Glomerular endothelial cell (primary cell): ENCODE data around the gene TEX101. TPM values are rescaled to one million over a fixed set of nuclear protein-coding genes. Genes with fewer than 3 reads are reported as not detected.
"Not testable (repeated sequence)": the region's sequence is repeated elsewhere in the genome, so short reads cannot be mapped to it uniquely, and the experiment has no call there.

Source experiments
- DNase-seq: peaks from one replicate; pipeline ENCODE4 v3.0.0-alpha.2; 2011; ENCODE audit warnings: low read depth, low spot score; ENCODE audit errors: extremely low read depth
- total RNA-seq: library from RNA; depleted of rRNA; stranded (reverse); fragments of >200 nt; gene quantifications from 2 replicates; pipeline ENCODE4 v1.2.3, GENCODE V29; 2015

Gene TEX101, protein sequence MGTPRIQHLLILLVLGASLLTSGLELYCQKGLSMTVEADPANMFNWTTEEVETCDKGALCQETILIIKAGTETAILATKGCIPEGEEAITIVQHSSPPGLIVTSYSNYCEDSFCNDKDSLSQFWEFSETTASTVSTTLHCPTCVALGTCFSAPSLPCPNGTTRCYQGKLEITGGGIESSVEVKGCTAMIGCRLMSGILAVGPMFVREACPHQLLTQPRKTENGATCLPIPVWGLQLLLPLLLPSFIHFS
- not detected in 2 replicates for total RNA-seq

DNA sequence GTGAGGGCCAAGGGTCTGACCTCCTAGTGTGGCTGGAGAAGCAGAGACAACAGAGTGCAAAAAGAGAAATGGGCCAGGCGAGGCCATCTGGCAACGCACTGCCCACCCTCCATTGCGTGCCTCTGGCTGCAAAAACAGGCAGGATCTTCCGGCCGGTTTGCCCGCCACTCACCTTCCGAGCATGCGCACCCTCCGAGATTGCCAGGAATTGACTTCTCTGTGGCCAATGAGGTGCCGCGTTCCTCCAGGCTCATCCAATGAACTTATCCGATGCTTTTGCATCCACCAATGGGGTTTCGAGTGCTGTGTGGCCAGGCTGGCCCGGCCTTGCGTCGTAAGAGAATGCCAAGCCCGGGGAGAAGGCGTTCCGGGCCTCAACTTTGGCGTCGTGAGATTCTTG, at the start of gene TEX101:
TSS of gene TEX101 (plus strand) at position 337 of the 400 bp plus-strand sequence. CDS start 1,030 bp downstream, outside the sequence.
- DNase-seq, result no peak

GRCh38 chr19:43365677-43366076, 49.0 kb upstream of the TEX101 start:
- not testable (repeated sequence) for DNase-seq

- DNase-seq, result no peak
Measured at GRCh38 chr19:43367822-43368221, 46.9 kb upstream of the TEX101 start.

DNA sequence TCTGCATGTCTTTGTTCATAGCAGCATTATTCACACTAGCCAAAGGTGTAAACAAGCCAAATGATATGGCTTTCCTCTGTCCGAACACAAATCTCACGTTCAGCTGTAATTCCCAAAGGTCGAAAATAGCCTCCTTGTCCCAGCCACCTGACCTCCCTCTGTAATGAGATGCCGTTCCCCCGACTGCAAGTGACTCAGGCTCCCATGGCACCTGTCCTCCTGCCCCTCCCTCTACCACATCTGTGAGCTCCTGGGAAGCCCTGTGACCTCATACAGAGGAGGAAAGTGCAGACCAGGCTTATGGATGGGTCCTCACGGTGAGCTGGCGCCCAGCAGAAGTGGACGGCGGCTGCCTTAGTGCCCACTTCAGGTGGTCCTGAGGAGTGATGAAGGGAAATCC, 45.8 kb upstream of the TEX101 start:
- not testable (repeated sequence) for DNase-seq

DNA sequence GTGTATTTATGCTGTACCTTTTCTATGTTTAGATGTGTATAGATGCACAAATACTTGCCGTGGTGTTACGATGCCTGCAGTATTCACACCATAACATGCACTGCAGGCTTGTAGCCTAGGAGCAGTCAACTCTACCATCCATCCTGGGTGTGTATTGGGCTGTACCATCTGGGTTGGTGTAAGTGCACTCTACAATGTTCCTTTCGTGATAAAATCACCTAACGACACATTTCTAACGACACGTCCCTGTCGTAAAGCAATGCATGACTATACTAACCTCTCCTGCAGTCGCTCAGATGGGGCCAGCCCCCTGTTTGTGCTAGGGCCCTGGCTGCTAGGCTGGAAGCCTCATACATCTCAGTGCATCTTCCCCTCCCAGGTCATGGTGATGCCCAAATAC, 42.8 kb upstream of the TEX101 start:
- DNase-seq, result no peak

DNA sequence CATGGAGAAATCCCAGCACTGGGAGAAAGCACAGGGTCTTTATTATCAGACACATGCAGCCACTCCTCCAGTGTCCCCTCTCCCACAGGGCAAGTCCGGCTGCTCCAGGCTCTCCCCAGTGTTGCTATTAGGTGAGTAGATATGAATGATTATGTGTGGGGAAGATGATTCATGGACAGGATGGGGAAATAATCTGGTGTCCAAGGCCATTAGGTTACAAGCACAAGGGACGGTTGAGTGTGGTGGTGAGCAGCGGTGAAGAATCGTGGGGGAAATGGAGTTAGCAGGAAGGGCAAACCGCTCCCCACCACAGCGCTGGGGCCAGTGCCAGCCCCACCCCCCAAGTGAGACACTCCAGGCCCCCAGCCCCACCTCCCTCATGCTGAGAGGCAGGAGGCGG, 42.2 kb upstream of the TEX101 start:
- no peak for DNase-seq

- not testable (repeated sequence) for DNase-seq
Measured at GRCh38 chr19:43377624-43378023, 37.1 kb upstream of the TEX101 start.

- DNase-seq, result no peak
Measured at GRCh38 chr19:43380008-43380407, 34.7 kb upstream of the TEX101 start.

DNA sequence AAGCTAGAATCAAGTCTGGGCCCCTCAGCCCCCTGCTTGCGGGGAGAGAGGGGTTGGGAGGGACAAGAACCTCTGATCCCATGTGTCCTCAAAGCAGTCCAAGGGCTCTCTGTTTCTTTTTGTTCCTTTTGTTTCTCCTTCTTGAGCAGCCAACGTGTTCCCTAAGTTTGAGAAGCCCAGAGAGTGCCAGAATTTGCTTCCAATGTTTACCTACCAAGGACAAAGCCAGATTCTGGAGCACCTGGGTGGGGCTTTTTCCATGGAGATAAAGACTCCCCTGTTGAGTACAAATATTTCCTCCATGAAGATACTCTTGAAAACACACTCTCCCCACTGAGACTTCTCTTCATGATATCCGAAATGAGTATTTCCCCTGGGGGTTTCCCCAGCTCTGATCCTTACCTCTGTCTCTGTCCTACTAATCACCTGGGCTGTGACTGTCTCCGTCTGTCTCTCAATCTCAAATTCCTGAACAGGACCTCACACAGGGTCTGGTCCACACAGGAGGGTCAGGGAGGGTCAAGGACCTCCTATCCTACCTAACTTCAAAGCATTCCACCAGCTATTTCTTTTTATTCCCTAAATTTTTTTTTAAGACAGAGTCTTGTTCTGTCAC, 33.8 kb upstream of the TEX101 start:
- DNase-seq, result no peak

- DNase-seq, result not testable (repeated sequence)
Measured at GRCh38 chr19:43382586-43383216, 32.0 kb upstream of the TEX101 start.

- not testable (repeated sequence) for DNase-seq
Measured at GRCh38 chr19:43383254-43383653, 31.4 kb upstream of the TEX101 start.

- not testable (repeated sequence) for DNase-seq
Measured at GRCh38 chr19:43383759-43384158, 30.9 kb upstream of the TEX101 start.

GRCh38 chr19:43390903-43391551, 23.7 kb upstream of the TEX101 start:
- DNase-seq, result not testable (repeated sequence)

GRCh38 chr19:43391552-43391935, 23.1 kb upstream of the TEX101 start:
- not testable (repeated sequence) for DNase-seq

GRCh38 chr19:43393501-43393900, 21.2 kb upstream of the TEX101 start:
- DNase-seq, result not testable (repeated sequence)

- DNase-seq, result no peak
Measured at GRCh38 chr19:43395561-43395960, 19.1 kb upstream of the TEX101 start.

DNA sequence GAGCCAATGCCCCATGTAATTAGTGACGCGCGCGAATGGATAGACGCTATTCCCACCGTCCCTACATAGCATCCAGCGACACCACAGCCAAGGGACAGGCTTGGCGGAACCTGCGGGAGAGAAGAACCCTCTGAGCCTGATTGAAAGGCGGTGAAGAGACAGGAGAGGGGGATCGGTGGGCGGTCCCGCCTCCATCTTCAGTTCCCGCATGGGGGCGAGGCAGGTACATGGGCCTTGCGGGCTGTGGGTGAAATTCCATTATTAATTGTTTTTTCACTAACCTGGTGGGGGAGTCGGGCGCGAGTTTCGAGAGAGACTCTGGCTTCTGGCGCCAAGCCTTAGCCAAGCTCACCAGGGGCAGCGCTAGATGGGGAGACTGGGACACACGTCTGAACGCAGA, 8.4 kb upstream of the TEX101 start:
- no peak for DNase-seq

GRCh38 chr19:43407416-43408005, 7.2 kb upstream of the TEX101 start:
- no peak for DNase-seq

DNA sequence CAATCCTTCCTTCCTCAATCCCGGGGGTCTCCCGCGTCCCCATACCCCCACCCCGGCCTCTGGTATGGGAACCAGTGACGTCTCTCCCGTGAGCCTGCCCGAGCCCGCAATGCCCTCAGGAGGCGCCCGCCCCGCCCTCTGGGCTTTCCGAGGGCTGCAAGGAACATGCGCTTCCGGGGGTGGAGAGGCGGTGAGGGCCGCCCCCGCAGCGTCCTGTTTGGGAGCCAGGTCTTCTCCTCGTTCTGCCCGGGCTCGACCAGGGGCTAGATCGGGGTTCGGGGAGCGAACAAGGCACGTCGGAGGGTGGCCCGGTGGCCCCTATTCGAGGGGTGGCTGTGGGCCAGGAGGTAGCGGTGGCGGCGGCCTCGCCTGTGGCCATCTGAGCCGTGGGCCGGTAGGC, 6.6 kb upstream of the TEX101 start:
- DNase-seq, result no peak

DNA sequence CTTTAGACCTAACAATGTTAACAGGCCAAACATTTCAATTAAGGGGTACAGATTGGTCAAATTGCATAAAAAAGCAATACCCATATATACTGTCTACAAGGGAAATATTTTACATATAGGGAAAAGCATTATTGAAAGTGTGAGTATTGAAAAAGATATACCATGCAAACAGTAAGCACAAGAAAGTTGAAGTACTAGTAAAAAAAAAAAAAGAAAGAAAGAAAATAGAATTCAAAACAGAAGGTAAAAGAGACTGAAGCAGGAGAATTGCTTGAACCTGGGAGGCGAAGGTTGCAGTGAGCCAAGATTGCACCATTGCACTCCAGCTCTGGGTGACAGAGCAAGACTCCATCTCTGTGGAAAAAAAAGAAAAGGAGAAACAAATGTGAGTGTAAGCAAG, 5.3 kb upstream of the TEX101 start:
- no peak for DNase-seq

DNA sequence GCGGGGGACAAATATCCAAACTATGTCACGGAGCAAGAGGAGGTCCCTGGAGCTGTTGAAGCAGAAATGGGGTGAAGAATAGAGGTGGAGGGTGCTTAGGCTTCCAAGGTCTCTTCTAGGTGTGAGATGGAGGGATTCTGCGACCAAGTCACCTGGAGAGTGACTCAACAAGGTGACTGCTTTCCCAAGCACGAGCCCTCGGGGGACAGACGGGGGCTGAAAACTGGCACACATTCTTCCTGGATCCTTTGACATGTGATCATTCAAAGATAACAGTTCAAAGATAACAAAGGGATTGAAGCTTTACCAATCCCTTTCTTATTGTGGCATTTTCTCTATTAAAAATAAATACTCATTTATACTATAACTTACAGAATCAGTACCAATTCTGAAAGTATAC, 2.2 kb upstream of the TEX101 start:
- DNase-seq, result no peak
